Lung (tissue), 12 donors: ENCODE results near the gene NRG2. TPM values are rescaled to one million over a fixed set of nuclear protein-coding genes. Genes with fewer than 3 reads are reported as not detected.

Experiments used
- ATAC-seq: fragments of 200-7000 bp; cut with Tn5 transposase; one replicate; pipeline ENCODE4 v1.9.1; 2020; ENCODE audit warnings: moderate number of reproducible peaks; ENCODE audit not compliant: insufficient read depth, low FRiP score
- DNase-seq, 3 donors: peaks; one replicate each; pipeline ENCODE4 v3.0.0-alpha.2; 2013 to 2017
- H3K27ac ChIP-seq, 2 donors: one replicate each; pipeline ENCODE4 v1.5.1; 2013; ENCODE audit warnings: mild to moderate bottlenecking in 2 of 2, moderate library complexity in 2 of 2, control low read depth in 1 of 2, inconsistent platforms in 1 of 2, low read depth in 1 of 2, low read length in 1 of 2
- H3K27me3 ChIP-seq, 3 donors: one replicate each; pipeline ENCODE4 v1.5.1; 2013; ENCODE audit warnings: low read length in 2 of 3; ENCODE audit not compliant: control insufficient read depth in 3 of 3, insufficient read depth in 3 of 3
- H3K36me3 ChIP-seq, 4 donors: one replicate each; pipeline ENCODE4 v1.5.1; 2013; ENCODE audit warnings: low read length in 4 of 4, mild to moderate bottlenecking in 1 of 4, moderate library complexity in 1 of 4; ENCODE audit not compliant: control insufficient read depth in 4 of 4, insufficient read depth in 4 of 4
- H3K4me1 ChIP-seq, 5 donors: one replicate each; pipeline ENCODE4 v1.5.1; 2013; ENCODE audit warnings: low read length in 5 of 5, mild to moderate bottlenecking in 2 of 5, moderate library complexity in 1 of 5; ENCODE audit not compliant: control insufficient read depth in 5 of 5, insufficient read depth in 5 of 5
- H3K4me3 ChIP-seq: one replicate; pipeline ENCODE4 v1.5.1; 2013; ENCODE audit warnings: mild to moderate bottlenecking, control low read depth, moderate library complexity
- H3K9ac ChIP-seq, 2 donors: one replicate each; pipeline ENCODE4 v1.5.1; 2013; ENCODE audit warnings: low read length in 2 of 2, control low read depth in 1 of 2; ENCODE audit not compliant: insufficient read depth in 1 of 2
- H3K9me3 ChIP-seq, 4 donors: one replicate each; pipeline ENCODE4 v1.5.1; 2013; ENCODE audit warnings: low read length in 3 of 4, mild to moderate bottlenecking in 1 of 4, moderate library complexity in 1 of 4; ENCODE audit not compliant: control insufficient read depth in 4 of 4, insufficient read depth in 3 of 4
- WGBS, 2 donors: extraction: QIAGEN DNeasy Blood & Tissue Kit; methylation state at CpG; one replicate each; pipeline ENCODE4 v1.1.7; 2013; 5-methylcytosine and 5-hydroxymethylcytosine counted together
- polyA plus RNA-seq, 2 donors: library from polyadenylated mRNA; stranded (reverse); fragments of 200-250 nt; gene quantifications; one replicate each; pipeline ENCODE4 v1.2.1, GENCODE V29; 2013
- total RNA-seq, 2 donors: library from RNA; depleted of rRNA in 1 of 2; stranded (reverse); fragments of >200 nt in 1 of 2; gene quantifications; one replicate each; pipeline ENCODE4 v1.2.1, GENCODE V29; 2014 to 2021
- TF ChIP-seq, protein P1 (sequence below): IDR thresholded peaks from 2 replicates; pipeline ENCODE4 v1.5.1; 2012; ENCODE audit warnings: mild to moderate bottlenecking; ENCODE audit errors: control extremely low read depth, extremely low read depth
- donor health status: control.
- donor health status: control.
- donor health status: Bipolar disorder and iron deficiency.
- donor health status: healthy.
- donor health status: DM: yes; HTN: yes; CAD: no.

Gene NRG2
- total and polyA plus RNA-seq, 4 donors = 0.41 to 3.0 (median 1.0) TPM

DNA sequence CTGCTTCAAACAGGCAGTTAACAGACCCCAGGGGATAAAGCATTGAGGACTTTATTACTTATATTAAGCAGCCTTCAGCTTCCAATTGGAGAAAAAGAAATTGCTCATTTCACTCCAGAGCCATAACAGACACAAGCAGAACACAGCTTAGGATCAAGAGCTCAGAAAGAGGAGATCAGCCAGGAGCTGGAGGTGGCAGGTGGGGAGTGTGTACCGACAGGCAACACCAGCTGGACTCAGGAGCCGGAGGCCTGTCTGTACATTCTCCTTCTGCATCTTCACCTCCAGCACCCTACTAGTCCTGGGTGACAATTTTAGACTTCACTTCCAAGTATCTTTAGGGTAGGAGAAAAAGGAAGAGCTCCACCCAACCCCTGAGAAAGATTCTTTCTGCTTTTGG is 35.8 kb downstream of the NRG2 start:
- no peaks in the 10 kb centered on the region for H3K9me3 ChIP-seq

DNA sequence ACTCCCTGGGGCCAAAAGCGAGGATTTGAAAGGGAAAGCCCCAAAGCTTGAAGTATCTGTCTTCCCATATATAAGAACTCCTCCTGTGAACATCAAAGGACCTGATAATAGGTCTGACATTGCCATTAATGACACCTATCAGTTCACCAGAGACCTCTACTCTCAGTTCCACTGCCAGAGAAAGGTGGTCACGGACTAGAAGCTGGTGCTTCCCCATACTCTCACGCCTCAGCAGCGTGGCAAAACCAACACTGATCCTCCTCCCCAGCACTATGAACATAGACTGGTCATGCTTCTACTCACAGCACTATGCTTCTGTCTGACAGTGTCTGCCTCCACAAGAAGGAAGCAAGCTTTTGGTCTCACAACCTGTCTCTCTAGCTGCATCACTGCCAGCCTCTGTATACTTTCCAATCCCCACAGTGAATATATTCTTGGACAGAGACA is 37.9 kb downstream of the NRG2 start:
- Histone ChIP-seq H3K4me3 (no peak overlapping the region), H3K27ac (no peak overlapping the region), H3K9me3 (no peaks in the 10 kb centered on the region), H3K9ac (no peak overlapping the region), H3K4me1 (peaks cover 0 to 4% (median 0%) of the 10 kb centered on the region in 5 donors), H3K36me3 (no peaks in the 10 kb centered on the region), H3K27me3 (peaks cover 0 to 15% (median 11%) of the 10 kb centered on the region in 3 donors)
- TF ChIP-seq, protein P1, sequence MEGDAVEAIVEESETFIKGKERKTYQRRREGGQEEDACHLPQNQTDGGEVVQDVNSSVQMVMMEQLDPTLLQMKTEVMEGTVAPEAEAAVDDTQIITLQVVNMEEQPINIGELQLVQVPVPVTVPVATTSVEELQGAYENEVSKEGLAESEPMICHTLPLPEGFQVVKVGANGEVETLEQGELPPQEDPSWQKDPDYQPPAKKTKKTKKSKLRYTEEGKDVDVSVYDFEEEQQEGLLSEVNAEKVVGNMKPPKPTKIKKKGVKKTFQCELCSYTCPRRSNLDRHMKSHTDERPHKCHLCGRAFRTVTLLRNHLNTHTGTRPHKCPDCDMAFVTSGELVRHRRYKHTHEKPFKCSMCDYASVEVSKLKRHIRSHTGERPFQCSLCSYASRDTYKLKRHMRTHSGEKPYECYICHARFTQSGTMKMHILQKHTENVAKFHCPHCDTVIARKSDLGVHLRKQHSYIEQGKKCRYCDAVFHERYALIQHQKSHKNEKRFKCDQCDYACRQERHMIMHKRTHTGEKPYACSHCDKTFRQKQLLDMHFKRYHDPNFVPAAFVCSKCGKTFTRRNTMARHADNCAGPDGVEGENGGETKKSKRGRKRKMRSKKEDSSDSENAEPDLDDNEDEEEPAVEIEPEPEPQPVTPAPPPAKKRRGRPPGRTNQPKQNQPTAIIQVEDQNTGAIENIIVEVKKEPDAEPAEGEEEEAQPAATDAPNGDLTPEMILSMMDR = no peak
- WGBS, 2 donors = 77 to 84% methylated on average over 4 of the region's 4 CpGs
- ATAC-seq = no peak
- DNase-seq = no peak

More for the DNA sequence above, 35.8 kb downstream of the NRG2 start:
- no peak overlapping the region for H3K9ac ChIP-seq
- H3K27ac ChIP-seq = no peak overlapping the region
- 90 to 95% methylated on average over 2 of the region's 2 CpGs for WGBS, 2 donors
- peaks cover 0 to 14% (median 12%) of the 10 kb centered on the region in 3 donors for H3K27me3 ChIP-seq
- no peaks in the 10 kb centered on the region for H3K36me3 ChIP-seq
- H3K4me1 ChIP-seq = peaks cover 0 to 8% (median 0%) of the 10 kb centered on the region in 5 donors
- DNase-seq = no peak
- no peak overlapping the region for H3K4me3 ChIP-seq
- ATAC-seq = no peak
- TF ChIP-seq, protein P1 = no peak

DNA sequence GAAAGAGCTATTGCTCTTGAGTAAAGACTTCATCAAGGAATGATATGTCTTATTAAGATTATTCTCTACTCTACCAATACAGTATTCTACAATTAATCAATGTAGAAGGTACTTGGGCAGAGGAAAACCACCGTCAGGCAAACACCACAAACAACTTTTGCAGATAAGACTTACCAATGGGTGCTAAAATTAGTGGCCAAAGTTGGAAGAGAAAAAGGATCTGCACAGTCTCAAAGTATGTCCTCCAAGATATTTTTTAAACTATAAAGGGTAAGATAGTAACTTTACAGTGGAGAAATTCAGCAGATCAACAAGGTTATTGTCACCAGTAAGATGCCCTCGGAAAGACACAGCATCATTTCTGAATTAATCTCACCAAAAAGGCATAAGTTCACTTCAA is 38.9 kb downstream of the NRG2 start:
- Histone ChIP-seq H3K4me1 (peaks cover 0 to 4% (median 0%) of the 10 kb centered on the region in 5 donors), H3K9ac (no peak overlapping the region), H3K27ac (no peak overlapping the region), H3K36me3 (no peaks in the 10 kb centered on the region), H3K27me3 (peaks cover 0 to 20% (median 11%) of the 10 kb centered on the region in 3 donors), H3K9me3 (no peaks in the 10 kb centered on the region), H3K4me3 (no peak overlapping the region)
- 84 to 85% methylated on average over 2 of the region's 2 CpGs for WGBS, 2 donors
- DNase-seq (no peak), ATAC-seq (no peak)
- TF ChIP-seq, protein P1 = no peak

DNA sequence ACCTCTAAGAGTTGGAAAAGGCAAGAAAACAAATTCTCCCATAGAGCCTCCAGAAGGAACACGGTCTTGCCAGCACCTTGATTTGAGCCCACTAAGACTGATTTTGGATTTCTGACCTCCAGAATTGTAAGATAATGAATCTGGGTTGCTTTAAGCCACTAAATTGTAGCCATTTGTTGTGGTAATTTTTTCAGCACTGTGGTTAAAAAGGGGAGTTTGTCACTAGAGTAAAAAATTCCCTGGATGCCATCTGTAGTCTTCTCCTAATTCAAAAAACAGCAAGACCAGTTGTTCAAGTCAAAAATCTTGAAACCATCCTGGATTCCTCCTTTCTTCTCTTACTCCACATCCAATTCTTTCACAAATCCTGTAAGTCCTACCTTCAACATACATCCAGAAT is 39.6 kb downstream of the NRG2 start:
- DNase-seq (no peak), ATAC-seq (no peak)
- peaks cover 0 to 20% (median 11%) of the 10 kb centered on the region in 3 donors for H3K27me3 ChIP-seq
- no peak overlapping the region for H3K4me3 ChIP-seq
- no peaks in the 10 kb centered on the region for H3K36me3 ChIP-seq
- peaks cover 0 to 4% (median 0%) of the 10 kb centered on the region in 5 donors for H3K4me1 ChIP-seq
- TF ChIP-seq, protein P1 = no peak
- H3K9ac ChIP-seq = no peak overlapping the region
- H3K9me3 ChIP-seq = no peaks in the 10 kb centered on the region
- no peak overlapping the region for H3K27ac ChIP-seq
- WGBS, 2 donors = 82 to 95% methylated on average over 1 of the region's 1 CpG
